ENCODE data around the gene SAG. TPM values are rescaled to one million over a fixed set of nuclear protein-coding genes. Genes with fewer than 3 reads are reported as not detected.
"Not testable (repeated sequence)": the region's sequence is repeated elsewhere in the genome, so short reads cannot be mapped to it uniquely, and the experiment has no call there.

SAG gene
- total RNA-seq, 1 donor, result not detected

DNA sequence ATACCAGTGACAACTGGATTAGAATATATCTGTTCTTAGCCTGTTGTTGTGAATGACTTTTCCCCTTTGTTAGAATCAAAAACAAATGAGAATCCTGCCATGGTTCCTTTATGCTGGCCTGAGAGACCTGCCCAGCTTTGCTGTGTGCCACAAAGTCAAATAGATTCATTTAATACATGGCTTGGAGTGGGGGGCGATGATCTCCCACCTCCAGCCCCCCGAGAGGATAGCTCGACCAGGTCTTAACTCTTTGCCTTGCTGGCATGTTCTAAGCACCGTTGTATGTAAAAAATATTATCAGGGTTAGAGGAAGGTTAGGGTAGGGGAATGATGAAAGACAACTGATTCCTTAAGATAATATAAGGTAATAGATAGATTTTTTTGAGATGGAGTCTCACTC, 24.5 kb downstream of the SAG start:
- TF ChIP-seq, protein P1, sequence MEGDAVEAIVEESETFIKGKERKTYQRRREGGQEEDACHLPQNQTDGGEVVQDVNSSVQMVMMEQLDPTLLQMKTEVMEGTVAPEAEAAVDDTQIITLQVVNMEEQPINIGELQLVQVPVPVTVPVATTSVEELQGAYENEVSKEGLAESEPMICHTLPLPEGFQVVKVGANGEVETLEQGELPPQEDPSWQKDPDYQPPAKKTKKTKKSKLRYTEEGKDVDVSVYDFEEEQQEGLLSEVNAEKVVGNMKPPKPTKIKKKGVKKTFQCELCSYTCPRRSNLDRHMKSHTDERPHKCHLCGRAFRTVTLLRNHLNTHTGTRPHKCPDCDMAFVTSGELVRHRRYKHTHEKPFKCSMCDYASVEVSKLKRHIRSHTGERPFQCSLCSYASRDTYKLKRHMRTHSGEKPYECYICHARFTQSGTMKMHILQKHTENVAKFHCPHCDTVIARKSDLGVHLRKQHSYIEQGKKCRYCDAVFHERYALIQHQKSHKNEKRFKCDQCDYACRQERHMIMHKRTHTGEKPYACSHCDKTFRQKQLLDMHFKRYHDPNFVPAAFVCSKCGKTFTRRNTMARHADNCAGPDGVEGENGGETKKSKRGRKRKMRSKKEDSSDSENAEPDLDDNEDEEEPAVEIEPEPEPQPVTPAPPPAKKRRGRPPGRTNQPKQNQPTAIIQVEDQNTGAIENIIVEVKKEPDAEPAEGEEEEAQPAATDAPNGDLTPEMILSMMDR (IDR thresholded peaks at IDR 0.05; ENCODE audit: insufficient read depth, low read depth, low read length), result no peak
- DNase-seq (ENCODE audit: low read depth), result no peak
- no peak overlapping the region for H3K4me3 ChIP-seq (ENCODE audit: low read depth, low read length)

- TF ChIP-seq, protein P1 (IDR thresholded peaks at IDR 0.05; ENCODE audit: insufficient read depth, low read depth, low read length), result no peak
- DNase-seq (ENCODE audit: low read depth), result no peak
These were observed 27.3 kb downstream of the SAG start for GRCh38 chr2:233334915-233335314.

GRCh38 chr2:233336091-233336490, 28.5 kb downstream of the SAG start:
- DNase-seq (ENCODE audit: low read depth); H3K4me3 ChIP-seq (ENCODE audit: low read depth, low read length): not testable (repeated sequence)

More at GRCh38 chr2:233334915-233335314, 27.3 kb downstream of the SAG start:
- no peak overlapping the region for H3K4me3 ChIP-seq (ENCODE audit: low read depth, low read length)

GRCh38 chr2:233336541-233336940, 28.9 kb downstream of the SAG start:
- DNase-seq (ENCODE audit: low read depth), result no peak
- TF ChIP-seq, protein P1 (IDR thresholded peaks at IDR 0.05; ENCODE audit: insufficient read depth, low read depth, low read length), result no peak
- H3K4me3 ChIP-seq (ENCODE audit: low read depth, low read length), result no peak overlapping the region

- TF ChIP-seq, protein P1 (IDR thresholded peaks at IDR 0.05; ENCODE audit: insufficient read depth, low read depth, low read length), result no peak
- no peak overlapping the region for H3K4me3 ChIP-seq (ENCODE audit: low read depth, low read length)
- no peak for DNase-seq (ENCODE audit: low read depth)
These were observed 30.4 kb downstream of the SAG start for GRCh38 chr2:233338046-233338445.

DNA sequence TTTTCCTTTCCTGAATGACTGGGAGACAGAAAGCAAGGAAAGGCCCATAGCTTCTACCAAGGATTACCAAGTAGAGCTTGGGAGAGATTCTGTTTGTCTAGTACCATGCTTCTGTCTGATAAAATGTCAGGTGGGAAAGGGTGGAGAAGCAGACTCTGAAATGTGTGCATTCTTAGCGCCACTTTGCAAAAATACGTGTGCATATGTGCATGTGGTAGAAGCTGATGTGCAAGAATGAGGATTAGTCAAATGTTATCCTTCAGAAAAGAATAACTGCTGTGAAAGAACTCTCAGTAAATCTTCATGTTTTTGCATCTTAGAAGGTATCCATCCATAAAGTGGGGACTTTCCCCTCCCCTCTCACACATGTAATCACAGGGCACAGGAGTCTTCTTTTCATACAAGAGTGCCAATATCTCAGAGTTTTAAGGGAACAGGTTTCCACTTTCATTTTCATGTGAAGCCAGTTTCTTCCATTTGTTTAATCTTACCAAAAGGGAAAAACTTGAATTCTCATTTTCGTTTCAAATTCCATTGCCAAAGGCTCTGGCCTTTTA, 31.3 kb downstream of the SAG start:
- no peak for DNase-seq (ENCODE audit: low read depth)
- TF ChIP-seq, protein P1 (IDR thresholded peaks at IDR 0.05; ENCODE audit: insufficient read depth, low read depth, low read length), result no peak

DNA sequence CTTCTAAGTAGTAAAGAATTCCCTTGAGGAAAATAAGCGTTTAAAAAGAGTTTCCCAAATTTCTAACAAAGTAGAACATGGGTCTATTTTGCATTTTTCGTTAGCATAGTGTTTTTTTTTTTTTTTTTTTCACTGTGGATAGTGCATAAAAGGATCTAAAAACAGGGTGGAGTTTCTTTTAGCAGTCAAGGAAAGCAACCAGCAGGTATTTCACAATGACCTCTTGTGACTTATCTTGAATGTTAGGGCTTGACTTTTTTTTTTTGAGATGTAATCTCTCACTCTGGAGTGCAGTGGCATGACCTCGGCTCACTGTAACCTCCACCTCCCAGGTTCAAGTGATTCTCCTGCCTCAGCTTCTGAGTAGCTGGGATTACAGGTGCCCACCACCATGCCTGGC, 31.8 kb downstream of the SAG start:
- H3K4me3 ChIP-seq (ENCODE audit: low read depth, low read length), result no peak overlapping the region
- DNase-seq (ENCODE audit: low read depth), result no peak
- TF ChIP-seq, protein P1 (IDR thresholded peaks at IDR 0.05; ENCODE audit: insufficient read depth, low read depth, low read length), result no peak

More for the DNA sequence above, 31.3 kb downstream of the SAG start:
- no peak overlapping the region for H3K4me3 ChIP-seq (ENCODE audit: low read depth, low read length)
